COLO829 (cell line): ENCODE results near the gene LRRC27.
"Not testable (repeated sequence)": the region's sequence is repeated elsewhere in the genome, so short reads cannot be mapped to it uniquely, and the experiment has no call there.

Source experiments
- DNase-seq: peaks from one replicate; pipeline ENCODE4 v3.0.0; 2012; ENCODE audit warnings: low spot score

Gene LRRC27

GRCh38 chr10:132337854-132338253 lies 5.9 kb downstream of the LRRC27 start:
- not testable (repeated sequence) for DNase-seq

GRCh38 chr10:132338876-132339275 lies 6.9 kb downstream of the LRRC27 start:
- DNase-seq, result no peak

GRCh38 chr10:132339276-132339675 lies 7.3 kb downstream of the LRRC27 start:
- no peak for DNase-seq

GRCh38 chr10:132341017-132341416 lies 9.0 kb downstream of the LRRC27 start:
- DNase-seq, result no peak

- no peak for DNase-seq
These were observed 9.8 kb downstream of the LRRC27 start for GRCh38 chr10:132341781-132342180.

GRCh38 chr10:132342553-132342952 lies 10.6 kb downstream of the LRRC27 start:
- no peak for DNase-seq

- no peak for DNase-seq
These were observed 12.4 kb downstream of the LRRC27 start for GRCh38 chr10:132344386-132344785.

GRCh38 chr10:132345345-132345744 lies 13.4 kb downstream of the LRRC27 start:
- no peak for DNase-seq

GRCh38 chr10:132346806-132347205 lies 14.8 kb downstream of the LRRC27 start:
- DNase-seq, result no peak

- no peak for DNase-seq
These were observed 15.4 kb downstream of the LRRC27 start for GRCh38 chr10:132347211-132347930.

- no peak for DNase-seq
These were observed 15.9 kb downstream of the LRRC27 start for GRCh38 chr10:132347931-132348267.

GRCh38 chr10:132349766-132350165 lies 17.8 kb downstream of the LRRC27 start:
- no peak for DNase-seq

- DNase-seq, result no peak
These were observed 18.4 kb downstream of the LRRC27 start for GRCh38 chr10:132350391-132350790.

GRCh38 chr10:132350946-132351345 lies 19.0 kb downstream of the LRRC27 start:
- no peak for DNase-seq

GRCh38 chr10:132351611-132352010 lies 19.6 kb downstream of the LRRC27 start:
- DNase-seq, result no peak

GRCh38 chr10:132352462-132353308 lies 20.7 kb downstream of the LRRC27 start:
- peak; percentile 43 for DNase-seq

GRCh38 chr10:132353456-132354355 lies 21.7 kb downstream of the LRRC27 start:
- DNase-seq, result no peak

GRCh38 chr10:132354356-132355094 lies 22.5 kb downstream of the LRRC27 start:
- DNase-seq, result no peak

- no peak for DNase-seq
These were observed 23.3 kb downstream of the LRRC27 start for GRCh38 chr10:132355297-132355696.

- no peak for DNase-seq
These were observed 23.8 kb downstream of the LRRC27 start for GRCh38 chr10:132355754-132356153.

- DNase-seq, result no peak
These were observed 24.7 kb downstream of the LRRC27 start for GRCh38 chr10:132356621-132357195.
